HL-60 (cell line): ENCODE measurements around the gene CACNG6.

Experiments
- DNase-seq, 2 experiments: peaks; one replicate each; pipeline ENCODE4 v3.0.0-alpha.2; 2010 to 2020; ENCODE audit warnings: low read depth in 1 of 2, low spot score in 1 of 2
- H3K27ac ChIP-seq: fragments of 250-450 bp; sonication (Bioruptor Pico); replicated peaks from 2 replicates; pipeline ENCODE4 v1.5.1; 2020; ENCODE audit warnings: mild to moderate bottlenecking, moderate library complexity
- H3K27me3 ChIP-seq: fragments of 250-450 bp; sonication (Bioruptor Pico); 2 replicates; pipeline ENCODE4 v1.5.1; 2021; ENCODE audit warnings: mild to moderate bottlenecking, moderate library complexity; ENCODE audit not compliant: insufficient read depth, poor library complexity, severe bottlenecking
- H3K4me3 ChIP-seq: replicated peaks from 2 replicates; pipeline ENCODE4 v1.5.1; 2011; ENCODE audit warnings: mild to moderate bottlenecking, control low read depth, low read length; ENCODE audit not compliant: insufficient read depth
- CTCF ChIP-seq: IDR thresholded peaks from one replicate; pipeline ENCODE4 v1.5.1; 2011; ENCODE audit warnings: low read length, control low read depth, inconsistent platforms; ENCODE audit not compliant: insufficient read depth
- GABPA ChIP-seq: IDR thresholded peaks from 2 replicates; pipeline ENCODE4 v1.6.1; 2012; ENCODE audit warnings: low read depth
- POLR2AphosphoS5 ChIP-seq: IDR thresholded peaks from 2 replicates; pipeline ENCODE4 v1.6.1; 2012; ENCODE audit warnings: low read depth
- REST ChIP-seq: IDR thresholded peaks from 2 replicates; pipeline ENCODE4 v1.6.1; 2012; ENCODE audit warnings: low read depth; ENCODE audit not compliant: insufficient replicate concordance
- SPI1 ChIP-seq: IDR thresholded peaks from 2 replicates; pipeline ENCODE4 v1.6.1; 2012; ENCODE audit warnings: low read depth, mild to moderate bottlenecking, borderline replicate concordance

CACNG6 gene

GRCh38 chr19:53951436-53951835, 40.0 kb upstream of the CACNG6 start:
- H3K27ac ChIP-seq: no peak overlapping the region
- TF ChIP-seq CTCF (no peak), POLR2AphosphoS5 (no peak), SPI1 (no peak), GABPA (no peak), REST (no peak)
- H3K27me3 ChIP-seq: no peaks in the 10 kb centered on the region
- no peak for DNase-seq
- H3K4me3 ChIP-seq: no peak overlapping the region

GRCh38 chr19:53951947-53952346, 39.5 kb upstream of the CACNG6 start:
- no peak for DNase-seq
- no peak for TF ChIP-seq SPI1
- TF ChIP-seq CTCF: no peak
- no peak for TF ChIP-seq POLR2AphosphoS5
- TF ChIP-seq REST: no peak
- no peak for TF ChIP-seq GABPA
- Histone ChIP-seq H3K27ac (no peak overlapping the region), H3K4me3 (no peak overlapping the region), H3K27me3 (no peaks in the 10 kb centered on the region)

GRCh38 chr19:53953383-53953782, 38.1 kb upstream of the CACNG6 start:
- Histone ChIP-seq H3K27me3 (peaks cover 11% of the 10 kb centered on the region), H3K27ac (no peak overlapping the region), H3K4me3 (no peak overlapping the region)
- no peak for DNase-seq
- TF ChIP-seq GABPA: no peak
- no peak for TF ChIP-seq SPI1
- no peak for TF ChIP-seq CTCF
- no peak for TF ChIP-seq REST
- TF ChIP-seq POLR2AphosphoS5: no peak
